IMR-90 (cell line): ENCODE results near the gene SGPL1. TPM values are rescaled to one million over a fixed set of nuclear protein-coding genes. Genes with fewer than 3 reads are reported as not detected.
A peak's percentile ranks its signal among the peaks of the same experiment; 100 is the strongest.

Experiments
- ATAC-seq: fragments of 200-7000 bp; cut with Tn5 transposase; 2 replicates; pipeline ENCODE4 v1.9.1; 2020; ENCODE audit warnings: low read depth, mild to moderate bottlenecking, moderate library complexity
- BruUV-seq: library from RNA; stranded (reverse); fragments of 400-500 nt; replicated peaks from 2 replicates; lab custom pipeline; 2021; lab: Mats Ljungman, UMichigan
- CTCF ChIA-PET: fragments of 300-600 bp; formaldehyde crosslinking; extraction: SDS; loops from one replicate; lab custom pipeline; 2021; ENCODE audit warnings: antibody characterized with exemption; lab: Yijun Ruan, JAX
- POLR2A ChIA-PET: fragments of 300-600 bp; sonication (Branson Sonifier 250); formaldehyde crosslinking; loops from one replicate; lab custom pipeline; 2022; ENCODE audit warnings: antibody characterized with exemption; ENCODE audit not compliant: unreplicated experiment; lab: Charles Lee
- DNase-seq: peaks from one replicate; pipeline ENCODE4 v3.0.0; 2013
- H2AFZ ChIP-seq: replicated peaks from 2 replicates; pipeline ENCODE3; 2013; ENCODE audit warnings: low read length, mild to moderate bottlenecking; ENCODE audit not compliant: poor library complexity
- H2AK5ac ChIP-seq: 2 replicates; pipeline ENCODE4 v1.6.1; 2013; ENCODE audit warnings: low read depth, low read length, inconsistent platforms
- H2AK9ac ChIP-seq: replicated peaks from 2 replicates; pipeline ENCODE3; 2013; ENCODE audit warnings: mild to moderate bottlenecking, low read depth, low read length, moderate library complexity; ENCODE audit not compliant: poor library complexity
- H2BK120ac ChIP-seq: 2 replicates; pipeline ENCODE4 v1.6.1; 2013; ENCODE audit warnings: low read depth, low read length, inconsistent platforms
- H2BK15ac ChIP-seq: 3 replicates; pipeline ENCODE4 v1.6.1; 2013; ENCODE audit warnings: low read depth, low read length, inconsistent platforms
- H2BK20ac ChIP-seq: 2 replicates; pipeline ENCODE4 v1.6.1; 2013; ENCODE audit warnings: low read depth, mild to moderate bottlenecking, inconsistent platforms, low read length, moderate library complexity
- H2BK5ac ChIP-seq: 2 replicates; pipeline ENCODE4 v1.6.1; 2013; ENCODE audit warnings: mild to moderate bottlenecking, low read depth, low read length, inconsistent platforms; ENCODE audit not compliant: poor library complexity, severe bottlenecking
- H3K14ac ChIP-seq: replicated peaks from 2 replicates; pipeline ENCODE4 v1.6.1; 2013; ENCODE audit warnings: low read depth, low read length, inconsistent platforms
- H3K18ac ChIP-seq: 2 replicates; pipeline ENCODE4 v1.6.1; 2013; ENCODE audit warnings: low read depth, low read length, control low read depth
- H3K23ac ChIP-seq: 2 replicates; pipeline ENCODE4 v1.6.1; 2013; ENCODE audit warnings: low read depth, low read length, inconsistent platforms
- H3K27ac ChIP-seq: 2 replicates; pipeline ENCODE4 v1.5.1; 2013; ENCODE audit warnings: mild to moderate bottlenecking, control low read depth, low read length; ENCODE audit not compliant: insufficient read depth
- H3K27me3 ChIP-seq: 2 replicates; pipeline ENCODE4 v1.6.1; 2013; ENCODE audit warnings: low read length; ENCODE audit not compliant: control insufficient read depth, insufficient read depth
- H3K36me3 ChIP-seq: 2 replicates; pipeline ENCODE4 v1.6.1; 2013; ENCODE audit warnings: low read length, mixed read lengths; ENCODE audit not compliant: control insufficient read depth, insufficient read depth
- H3K4ac ChIP-seq: 2 replicates; pipeline ENCODE4 v1.6.1; 2013; ENCODE audit warnings: low read depth, low read length, inconsistent platforms
- H3K4me1 ChIP-seq: 2 replicates; pipeline ENCODE4 v1.6.1; 2013; ENCODE audit warnings: low read length, mixed read lengths; ENCODE audit not compliant: control insufficient read depth, insufficient read depth
- H3K4me2 ChIP-seq: 2 replicates; pipeline ENCODE4 v1.6.1; 2013; ENCODE audit warnings: low read depth, mild to moderate bottlenecking, control low read depth, low read length, moderate library complexity
- H3K4me3 ChIP-seq: 2 replicates; pipeline ENCODE4 v1.5.1; 2013; ENCODE audit warnings: low read depth, mild to moderate bottlenecking, control low read depth, low read length, moderate library complexity; ENCODE audit not compliant: insufficient read depth
- H3K56ac ChIP-seq: 2 replicates; pipeline ENCODE4 v1.6.1; 2013; ENCODE audit warnings: low read length, inconsistent platforms; ENCODE audit not compliant: insufficient read depth; ENCODE audit errors: extremely low read depth
- H3K79me1 ChIP-seq, 2 experiments: 2 replicates each; pipeline ENCODE4 v1.6.1; 2013; ENCODE audit warnings: low read length in 2 of 2, inconsistent platforms in 1 of 2, low read depth in 1 of 2
- H3K9ac ChIP-seq: 2 replicates; pipeline ENCODE4 v1.6.1; 2013; ENCODE audit warnings: low read depth, low read length, control low read depth
- H3K9me1 ChIP-seq: 2 replicates; pipeline ENCODE4 v1.6.1; 2013; ENCODE audit warnings: low read length, inconsistent platforms; ENCODE audit not compliant: insufficient read depth
- H3K9me3 ChIP-seq: 2 replicates; pipeline ENCODE4 v1.6.1; 2013; ENCODE audit warnings: low read length; ENCODE audit not compliant: control insufficient read depth, insufficient read depth
- H4K20me1 ChIP-seq: 2 replicates; pipeline ENCODE4 v1.6.1; 2013; ENCODE audit warnings: low read length, inconsistent platforms; ENCODE audit not compliant: insufficient read depth
- H4K5ac ChIP-seq: 2 replicates; pipeline ENCODE4 v1.6.1; 2013; ENCODE audit warnings: mild to moderate bottlenecking, low read depth, low read length, control low read depth
- H4K8ac ChIP-seq, 2 experiments: 2 replicates each; pipeline ENCODE4 v1.6.1; 2013; ENCODE audit warnings: low read depth in 2 of 2, low read length in 2 of 2, control low read depth in 1 of 2, inconsistent platforms in 1 of 2
- H4K91ac ChIP-seq: 2 replicates; pipeline ENCODE4 v1.6.1; 2013; ENCODE audit warnings: low read depth, low read length, inconsistent platforms; ENCODE audit not compliant: insufficient read depth
- BHLHE40 ChIP-seq: fragments of 150-350 bp; IDR thresholded peaks from 2 replicates; pipeline ENCODE4 v1.6.1; 2016; ENCODE audit warnings: mild to moderate bottlenecking, low read depth, low read length
- CEBPB ChIP-seq: IDR thresholded peaks from 2 replicates; pipeline ENCODE4 v1.6.1; 2012; ENCODE audit warnings: low read depth, low read length, improper control_type of control experiment
- CHD1 ChIP-seq: IDR thresholded peaks from 2 replicates; pipeline ENCODE4 v1.6.1; 2012; ENCODE audit warnings: low read depth, low read length, improper control_type of control experiment
- FOS ChIP-seq: fragments of 150-350 bp; IDR thresholded peaks from 2 replicates; pipeline ENCODE4 v1.6.1; 2016; ENCODE audit warnings: low read depth, low read length
- MAFK ChIP-seq: IDR thresholded peaks from 2 replicates; pipeline ENCODE4 v1.6.1; 2012; ENCODE audit warnings: low read depth, low read length, improper control_type of control experiment
- MAZ ChIP-seq: IDR thresholded peaks from 2 replicates; pipeline ENCODE4 v1.6.1; 2012; ENCODE audit warnings: low read depth, mild to moderate bottlenecking, low read length, improper control_type of control experiment, moderate library complexity, borderline replicate concordance
- MXI1 ChIP-seq: IDR thresholded peaks from 2 replicates; pipeline ENCODE4 v1.6.1; 2012; ENCODE audit warnings: low read depth, mild to moderate bottlenecking, low read length, moderate library complexity, borderline replicate concordance
- NFE2L2 ChIP-seq: fragments of 150-350 bp; IDR thresholded peaks from 2 replicates; pipeline ENCODE4 v1.6.1; 2016; ENCODE audit warnings: low read depth, mild to moderate bottlenecking, low read length
- POLR2A ChIP-seq: IDR thresholded peaks from 2 replicates; pipeline ENCODE4 v1.6.1; 2012; ENCODE audit warnings: mild to moderate bottlenecking, low read depth, low read length
- RAD21 ChIP-seq: IDR thresholded peaks from 2 replicates; pipeline ENCODE4 v1.6.1; 2012; ENCODE audit warnings: low read length, improper control_type of control experiment
- RCOR1 ChIP-seq: IDR thresholded peaks from 2 replicates; pipeline ENCODE4 v1.6.1; 2012; ENCODE audit warnings: mild to moderate bottlenecking, low read length, improper control_type of control experiment; ENCODE audit not compliant: insufficient replicate concordance
- RFX5 ChIP-seq: IDR thresholded peaks from 2 replicates; pipeline ENCODE4 v1.8.0; 2012; ENCODE audit warnings: low read depth, mild to moderate bottlenecking, low read length, moderate library complexity
- SMC3 ChIP-seq: fragments of 150-350 bp; IDR thresholded peaks from 2 replicates; pipeline ENCODE4 v1.6.1; 2016; ENCODE audit warnings: low read depth, mild to moderate bottlenecking, antibody characterized with exemption, low read length, moderate library complexity
- WGBS, 2 experiments: methylation state at CpG; one replicate each; pipeline versions ENCODE4 v1.1.5 to v1.1.7; 2013; ENCODE audit warnings: missing lambda C conversion rate in 2 of 2; ENCODE audit not compliant: insufficient read length in 1 of 2; ENCODE audit errors: extremely low coverage in 2 of 2; 5-methylcytosine and 5-hydroxymethylcytosine counted together
- dilution Hi-C: fragments of 300-500 bp; cut with HindIII; formaldehyde crosslinking; loops from one replicate; pipeline ENCODE4 v1.14.3; 2018; ENCODE audit warnings: low sequenced_read_pairs; ENCODE audit not compliant: unreplicated experiment
- in situ Hi-C: fragments of 300-500 bp; cut with MboI; formaldehyde crosslinking; loops from 3 replicates; pipeline ENCODE4 v1.14.3; 2019; ENCODE audit warnings: low sequenced_read_pairs, inconsistent platforms, mixed read lengths
- intact Hi-C: fragments of 100-400 bp; cut with micrococcal nuclease; formaldehyde crosslinking; loops from 2 replicates; pipeline ENCODE4 v1.10.0; 2022
- polyA plus RNA-seq, 3 experiments: library from polyadenylated mRNA; depleted of rRNA; stranded (reverse); fragments of >200 nt; gene quantifications; 2 replicates each; pipeline ENCODE4 v1.2.3, GENCODE V29; 2012; ENCODE audit warnings: low replicate concordance in 1 of 3
- total RNA-seq: library from RNA; depleted of rRNA; stranded (reverse); fragments of >200 nt; gene quantifications from 2 replicates; pipeline ENCODE4 v1.2.3, GENCODE V29; 2012
- TF ChIP-seq, protein P1 (sequence below): fragments of 150-350 bp; IDR thresholded peaks from 2 replicates; pipeline ENCODE4 v1.6.1; 2016; ENCODE audit warnings: low read depth, mild to moderate bottlenecking, low read length, moderate library complexity, borderline replicate concordance
- TF ChIP-seq, protein P2 (sequence below): conservative IDR thresholded peaks from 2 replicates; pipeline ENCODE4 v1.5.1; 2012; ENCODE audit warnings: mild to moderate bottlenecking, low read depth, low read length, improper control_type of control experiment
- TF ChIP-seq, protein P3 (sequence below): fragments of 150-350 bp; IDR thresholded peaks from 2 replicates; pipeline ENCODE4 v1.6.1; 2017; ENCODE audit warnings: mild to moderate bottlenecking, antibody characterized with exemption, low read length, low read depth

SGPL1 gene
- total and polyA plus RNA-seq, 2 of the 4 experiments (the other 2 are of a cell fraction): 12.2 to 26.7 TPM

DNA sequence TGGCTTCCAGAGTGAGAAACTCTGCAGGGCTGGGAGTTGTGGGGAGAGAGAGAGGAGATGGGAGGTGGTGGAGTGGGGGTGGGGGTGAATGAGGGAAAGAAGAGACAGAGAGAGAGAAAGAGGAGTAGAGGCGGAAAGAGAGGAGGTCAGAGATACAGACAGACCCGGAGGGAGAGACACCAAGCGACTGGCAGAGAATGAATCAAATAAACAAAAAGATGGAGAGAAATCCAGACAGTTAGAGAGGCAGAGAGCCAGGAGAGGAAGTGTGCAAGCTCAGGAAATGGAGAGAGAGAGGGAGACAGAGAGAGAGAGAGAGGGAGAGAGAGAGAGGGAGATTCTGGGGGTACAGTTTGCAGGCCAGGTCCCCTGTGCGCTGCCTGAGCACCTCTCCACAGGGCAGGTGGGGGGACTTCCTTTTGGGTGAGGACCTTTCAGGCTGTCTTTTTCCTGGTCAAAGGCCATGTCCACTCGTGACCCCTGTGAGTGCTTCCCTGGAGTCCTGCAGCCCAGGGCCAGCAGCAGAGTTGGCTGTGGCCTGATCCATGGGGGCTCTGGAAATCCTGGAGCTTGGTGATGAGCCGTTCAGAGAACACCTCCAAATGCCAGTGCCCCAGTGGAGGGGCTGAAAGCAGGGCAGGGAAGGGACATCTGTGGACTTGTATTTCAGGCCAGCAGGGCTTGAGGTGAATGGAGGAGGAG, 97.6 kb downstream of the SGPL1 start:
- no peak overlapping the region for H2BK5ac ChIP-seq
- no peak overlapping the region for H3K4me2 ChIP-seq
- H3K18ac ChIP-seq: no peak overlapping the region
- no peak overlapping the region for H3K9ac ChIP-seq
- no peak overlapping the region for H3K56ac ChIP-seq
- no peak overlapping the region for H3K4me3 ChIP-seq
- no peaks in the 10 kb centered on the region for H3K9me3 ChIP-seq
- no peak overlapping the region for H4K5ac ChIP-seq
- ChIA-PET POLR2A (no interaction called here), CTCF (no interaction called here)
- H4K8ac ChIP-seq: no peak overlapping the region
- 0% methylated on average over 1 of the region's 6 CpGs; no CpG with 5 or more reads in 1 of the 2 experiments for WGBS, 2 experiments
- no peak overlapping the region for H4K91ac ChIP-seq
- no peaks in the 10 kb centered on the region for H3K4me1 ChIP-seq
- H3K27me3 ChIP-seq: peaks cover 64% of the 10 kb centered on the region
- DNase-seq: no peak
- H2AFZ ChIP-seq: peak overlapping the region; percentile 7
- TF ChIP-seq CEBPB (no peak), CHD1 (no peak), BHLHE40 (no peak), RCOR1 (no peak), MAZ (no peak), RAD21 (no peak), RFX5 (no peak), POLR2A (no peak), NFE2L2 (no peak), MXI1 (no peak), MAFK (no peak), FOS (no peak), SMC3 (no peak)
- TF ChIP-seq, protein P1, sequence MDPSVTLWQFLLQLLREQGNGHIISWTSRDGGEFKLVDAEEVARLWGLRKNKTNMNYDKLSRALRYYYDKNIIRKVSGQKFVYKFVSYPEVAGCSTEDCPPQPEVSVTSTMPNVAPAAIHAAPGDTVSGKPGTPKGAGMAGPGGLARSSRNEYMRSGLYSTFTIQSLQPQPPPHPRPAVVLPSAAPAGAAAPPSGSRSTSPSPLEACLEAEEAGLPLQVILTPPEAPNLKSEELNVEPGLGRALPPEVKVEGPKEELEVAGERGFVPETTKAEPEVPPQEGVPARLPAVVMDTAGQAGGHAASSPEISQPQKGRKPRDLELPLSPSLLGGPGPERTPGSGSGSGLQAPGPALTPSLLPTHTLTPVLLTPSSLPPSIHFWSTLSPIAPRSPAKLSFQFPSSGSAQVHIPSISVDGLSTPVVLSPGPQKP: no peak
- TF ChIP-seq, protein P2, sequence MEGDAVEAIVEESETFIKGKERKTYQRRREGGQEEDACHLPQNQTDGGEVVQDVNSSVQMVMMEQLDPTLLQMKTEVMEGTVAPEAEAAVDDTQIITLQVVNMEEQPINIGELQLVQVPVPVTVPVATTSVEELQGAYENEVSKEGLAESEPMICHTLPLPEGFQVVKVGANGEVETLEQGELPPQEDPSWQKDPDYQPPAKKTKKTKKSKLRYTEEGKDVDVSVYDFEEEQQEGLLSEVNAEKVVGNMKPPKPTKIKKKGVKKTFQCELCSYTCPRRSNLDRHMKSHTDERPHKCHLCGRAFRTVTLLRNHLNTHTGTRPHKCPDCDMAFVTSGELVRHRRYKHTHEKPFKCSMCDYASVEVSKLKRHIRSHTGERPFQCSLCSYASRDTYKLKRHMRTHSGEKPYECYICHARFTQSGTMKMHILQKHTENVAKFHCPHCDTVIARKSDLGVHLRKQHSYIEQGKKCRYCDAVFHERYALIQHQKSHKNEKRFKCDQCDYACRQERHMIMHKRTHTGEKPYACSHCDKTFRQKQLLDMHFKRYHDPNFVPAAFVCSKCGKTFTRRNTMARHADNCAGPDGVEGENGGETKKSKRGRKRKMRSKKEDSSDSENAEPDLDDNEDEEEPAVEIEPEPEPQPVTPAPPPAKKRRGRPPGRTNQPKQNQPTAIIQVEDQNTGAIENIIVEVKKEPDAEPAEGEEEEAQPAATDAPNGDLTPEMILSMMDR: no peak
- TF ChIP-seq, protein P3, sequence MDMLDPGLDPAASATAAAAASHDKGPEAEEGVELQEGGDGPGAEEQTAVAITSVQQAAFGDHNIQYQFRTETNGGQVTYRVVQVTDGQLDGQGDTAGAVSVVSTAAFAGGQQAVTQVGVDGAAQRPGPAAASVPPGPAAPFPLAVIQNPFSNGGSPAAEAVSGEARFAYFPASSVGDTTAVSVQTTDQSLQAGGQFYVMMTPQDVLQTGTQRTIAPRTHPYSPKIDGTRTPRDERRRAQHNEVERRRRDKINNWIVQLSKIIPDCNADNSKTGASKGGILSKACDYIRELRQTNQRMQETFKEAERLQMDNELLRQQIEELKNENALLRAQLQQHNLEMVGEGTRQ: no peak
- H2AK5ac ChIP-seq: no peak overlapping the region
- intact Hi-C loops (no loop called here), dilution Hi-C loops (no loop called here), in situ Hi-C loops (no loop called here)
- ATAC-seq: peak; percentile 40; the same call in 1 of the 2 replicates
- H3K36me3 ChIP-seq: no peaks in the 10 kb centered on the region
- H4K20me1 ChIP-seq: no peaks in the 10 kb centered on the region; the same call in 1 of the 2 replicates
- no peak overlapping the region for H2BK15ac ChIP-seq
- no TSS peak for BruUV-seq
- H3K9me1 ChIP-seq: no peaks in the 10 kb centered on the region
- H3K4ac ChIP-seq: no peak overlapping the region
- no peak overlapping the region for H2BK120ac ChIP-seq
- H2BK20ac ChIP-seq: no peak overlapping the region
- H3K23ac ChIP-seq: no peak overlapping the region
- H3K14ac ChIP-seq: no peak overlapping the region
- H3K27ac ChIP-seq: no peak overlapping the region
- no peaks in the 10 kb centered on the region for H3K79me1 ChIP-seq
- no peak overlapping the region for H2AK9ac ChIP-seq
